Mucosa of rectum (tissue), 2 donors: Measurements from ENCODE around the gene BSND.

Experiments used
- H3K27ac ChIP-seq, 2 donors: one replicate each; pipeline ENCODE4 v1.7.0; 2013; ENCODE audit warnings: inconsistent platforms in 2 of 2, low read depth in 2 of 2, low read length in 2 of 2
- H3K27me3 ChIP-seq, 2 donors: one replicate each; pipeline ENCODE4 v1.7.0; 2013; ENCODE audit warnings: low read length in 2 of 2; ENCODE audit not compliant: control insufficient read depth in 2 of 2, insufficient read depth in 2 of 2
- H3K36me3 ChIP-seq, 2 donors: one replicate each; pipeline ENCODE4 v1.7.0; 2013; ENCODE audit warnings: low read length in 2 of 2; ENCODE audit not compliant: control insufficient read depth in 2 of 2, insufficient read depth in 2 of 2
- H3K4me1 ChIP-seq, 2 donors: one replicate each; pipeline ENCODE4 v1.7.0; 2013; ENCODE audit warnings: low read length in 2 of 2, mild to moderate bottlenecking in 1 of 2; ENCODE audit not compliant: control insufficient read depth in 2 of 2, insufficient read depth in 2 of 2
- H3K4me3 ChIP-seq, 2 donors: one replicate each; pipeline ENCODE4 v1.7.0; 2013; ENCODE audit warnings: low read length in 2 of 2
- H3K9ac ChIP-seq, 2 donors: one replicate each; pipeline ENCODE4 v1.7.0; 2013; ENCODE audit warnings: low read length in 2 of 2, low read depth in 1 of 2, mild to moderate bottlenecking in 1 of 2
- H3K9me3 ChIP-seq, 2 donors: one replicate each; pipeline ENCODE4 v1.7.0; 2013; ENCODE audit warnings: low read length in 2 of 2; ENCODE audit not compliant: control insufficient read depth in 2 of 2
- donor health status: healthy.
- donor health status: Normal muscosa, but diverticular disease.

The BSND gene

GRCh38 chr1:55060133-55060999 is 61.6 kb downstream of the BSND start:
- Histone ChIP-seq H3K36me3 (peaks cover 0 to 4% of the 10 kb centered on the region in 2 donors), H3K9ac (no peak overlapping the region), H3K27me3 (peaks cover 0 to 2% of the 10 kb centered on the region in 2 donors), H3K4me1 (no peaks in the 10 kb centered on the region), H3K4me3 (no peak overlapping the region), H3K27ac (no peak overlapping the region), H3K9me3 (no peaks in the 10 kb centered on the region)

- Histone ChIP-seq H3K36me3 (peaks cover 5 to 8% of the 10 kb centered on the region in 2 donors), H3K4me1 (no peaks in the 10 kb centered on the region), H3K9me3 (no peaks in the 10 kb centered on the region), H3K27me3 (peaks cover 0 to 2% of the 10 kb centered on the region in 2 donors), H3K9ac (no peak overlapping the region), H3K27ac (no peak overlapping the region), H3K4me3 (no peak overlapping the region)
Observed at GRCh38 chr1:55061000-55061705, 62.4 kb downstream of the BSND start.
